Measurements from ENCODE around the gene TRPM5. TPM values are rescaled to one million over a fixed set of nuclear protein-coding genes. Genes with fewer than 3 reads are reported as not detected.

TRPM5 gene
- total RNA-seq, 4 donors from 2014 or later = 0.21 TPM; not detected in 3

GRCh38 chr11:2436013-2436520, 8.2 kb downstream of the TRPM5 start:
- Histone ChIP-seq H3K9me3 (no peaks in the 10 kb centered on the region), H3K36me3 (no peaks in the 10 kb centered on the region), H3K4me1 (no peaks in the 10 kb centered on the region), H3K27me3 (no peaks in the 10 kb centered on the region), H3K4me3 (no peak overlapping the region), H3K27ac (no peak overlapping the region)
- TF ChIP-seq POLR2A (IDR thresholded peaks at IDR 0.05) (no peak), CTCF (IDR thresholded peaks at IDR 0.05) (no peak)
- intact Hi-C loops (cut with DNase I; ENCODE audit: low total_unique reads) = no loop called here
- no peak for DNase-seq

- Histone ChIP-seq H3K4me1 (no peaks in the 10 kb centered on the region), H3K36me3 (no peaks in the 10 kb centered on the region), H3K27ac (no peak overlapping the region), H3K9me3 (no peaks in the 10 kb centered on the region), H3K4me3 (no peak overlapping the region), H3K27me3 (no peaks in the 10 kb centered on the region)
- DNase-seq = no peak
- intact Hi-C loops (cut with DNase I; ENCODE audit: low total_unique reads) = no loop called here
- TF ChIP-seq CTCF (IDR thresholded peaks at IDR 0.05) (no peak), POLR2A (IDR thresholded peaks at IDR 0.05) (no peak)
Observed at GRCh38 chr11:2435288-2436012, 8.9 kb downstream of the TRPM5 start.

- H3K4me3 ChIP-seq = no peak overlapping the region
- H3K9me3 ChIP-seq = no peaks in the 10 kb centered on the region
- no peak for DNase-seq
- H3K27ac ChIP-seq = no peak overlapping the region
- intact Hi-C loops (cut with DNase I; ENCODE audit: low total_unique reads) = no loop called here
- TF ChIP-seq POLR2A (IDR thresholded peaks at IDR 0.05) (no peak), CTCF (IDR thresholded peaks at IDR 0.05) (no peak)
- H3K36me3 ChIP-seq = no peaks in the 10 kb centered on the region
- H3K4me1 ChIP-seq = no peaks in the 10 kb centered on the region
- H3K27me3 ChIP-seq = no peaks in the 10 kb centered on the region
Observed at GRCh38 chr11:2434506-2435255, 9.6 kb downstream of the TRPM5 start.

GRCh38 chr11:2434008-2434407, 10.3 kb downstream of the TRPM5 start:
- H3K27ac ChIP-seq = no peak overlapping the region
- H3K4me1 ChIP-seq = no peaks in the 10 kb centered on the region
- H3K4me3 ChIP-seq = no peak overlapping the region
- intact Hi-C loops (cut with DNase I; ENCODE audit: low total_unique reads) = no loop called here
- no peak for TF ChIP-seq CTCF (IDR thresholded peaks at IDR 0.05)
- no peak for TF ChIP-seq POLR2A (IDR thresholded peaks at IDR 0.05)
- H3K27me3 ChIP-seq = no peaks in the 10 kb centered on the region
- DNase-seq = no peak
- H3K9me3 ChIP-seq = no peaks in the 10 kb centered on the region
- H3K36me3 ChIP-seq = no peaks in the 10 kb centered on the region

Measured in uterus (tissue), 4 donors.